Measurements from ENCODE around the gene ZNF558.
"Not testable (repeated sequence)": the region's sequence is repeated elsewhere in the genome, so short reads cannot be mapped to it uniquely, and the experiment has no call there.

ZNF558 gene

DNA sequence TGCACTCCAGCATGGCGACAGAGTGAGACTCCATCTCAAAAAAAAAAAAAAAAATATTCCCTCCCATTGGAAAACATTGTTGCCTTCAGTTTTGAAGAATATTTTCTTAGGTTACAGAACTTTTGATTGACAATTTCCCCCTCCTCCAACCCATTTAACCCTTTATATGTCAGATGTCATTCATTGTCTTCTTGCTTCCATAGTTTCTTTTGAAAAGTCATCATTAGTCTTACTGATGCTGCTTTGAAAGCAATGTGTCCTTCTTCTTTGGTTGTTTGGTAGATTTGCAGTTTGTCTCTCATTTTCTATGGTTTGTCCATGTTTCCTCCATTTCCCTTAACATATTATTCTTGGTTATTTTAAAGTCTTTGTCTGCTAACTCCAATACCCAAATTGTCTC, 25.4 kb downstream of the ZNF558 start:
- no peak for DNase-seq (ENCODE audit: low read depth in 2 of 2)

DNA sequence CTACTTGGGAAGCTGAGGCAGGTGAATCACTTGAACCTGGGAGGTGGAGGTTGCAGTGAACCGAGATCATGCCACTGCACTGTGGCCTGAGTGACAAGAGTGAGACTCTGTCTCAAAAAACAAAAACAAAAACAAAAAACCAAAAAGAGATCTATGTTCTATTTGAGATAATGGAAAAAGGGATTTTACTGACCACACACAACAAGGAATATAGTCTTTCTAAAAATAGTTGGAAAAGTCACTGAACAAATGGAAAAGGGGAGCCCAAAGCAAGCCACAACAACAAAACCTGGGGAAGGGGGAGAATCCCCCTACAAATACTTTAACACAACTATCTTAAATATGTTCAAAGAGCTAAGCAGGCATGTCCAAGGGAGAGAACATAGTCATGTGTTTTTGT, 37.3 kb downstream of the ZNF558 start:
- no peak for DNase-seq (ENCODE audit: low read depth in 2 of 2)

DNA sequence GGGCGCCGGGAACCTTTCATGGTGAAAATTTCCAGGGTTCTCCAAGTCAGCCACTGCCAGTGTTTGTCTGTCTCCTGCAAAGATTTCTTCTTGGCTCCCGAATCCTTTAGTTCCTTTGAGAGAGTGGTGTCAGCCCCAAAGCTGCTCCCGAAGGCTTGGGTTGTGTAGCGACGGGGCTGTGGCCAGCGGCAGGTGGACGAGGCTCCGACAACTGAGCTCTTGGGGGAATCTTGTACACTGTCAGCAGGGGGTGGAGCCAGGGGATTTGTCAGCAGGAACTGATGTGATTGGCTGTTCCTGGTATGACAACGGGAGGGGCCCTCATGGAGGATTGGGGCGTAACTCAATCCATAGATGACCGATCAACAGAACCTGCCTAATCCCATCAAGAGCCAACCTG, 58.5 kb downstream of the ZNF558 start:
- DNase-seq (ENCODE audit: low read depth in 2 of 2): not testable (repeated sequence)

DNA sequence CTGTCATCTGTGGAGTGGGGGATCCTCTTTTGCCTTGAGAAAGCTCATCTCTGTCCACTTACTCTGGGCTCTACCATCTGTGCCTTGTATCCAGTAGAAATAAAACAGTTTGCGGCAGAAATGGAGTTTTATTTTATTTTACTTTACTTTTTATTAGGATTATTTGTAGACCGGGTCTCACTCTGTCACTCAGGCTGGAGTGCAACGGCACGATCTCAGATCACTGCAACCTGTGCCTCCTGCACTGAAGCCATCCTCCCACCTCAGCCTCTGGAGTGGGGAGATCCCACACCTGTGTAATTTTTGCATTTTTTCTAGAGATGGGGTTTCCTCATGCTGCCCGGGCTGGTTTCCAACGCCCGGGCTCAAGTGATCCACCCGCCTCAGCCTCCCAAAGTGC, 62.8 kb downstream of the ZNF558 start:
- not testable (repeated sequence) for DNase-seq (ENCODE audit: low read depth in 2 of 2)

DNA sequence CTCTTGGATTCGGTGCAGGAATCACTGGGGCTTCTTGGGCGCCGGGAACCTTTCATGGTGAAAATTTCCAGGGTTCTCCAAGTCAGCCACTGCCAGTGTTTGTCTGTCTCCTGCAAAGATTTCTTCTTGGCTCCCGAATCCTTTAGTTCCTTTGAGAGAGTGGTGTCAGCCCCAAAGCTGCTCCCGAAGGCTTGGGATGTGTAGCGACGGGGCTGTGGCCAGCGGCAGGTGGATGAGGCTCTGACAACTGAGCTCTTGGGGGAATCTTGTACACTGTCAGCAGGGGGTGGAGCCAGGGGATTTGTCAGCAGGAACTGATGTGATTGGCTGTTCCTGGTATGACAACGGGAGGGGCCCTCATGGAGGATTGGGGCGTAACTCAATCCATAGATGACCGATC, 64.8 kb downstream of the ZNF558 start:
- not testable (repeated sequence) for DNase-seq (ENCODE audit: low read depth in 2 of 2)

Data from fibroblast of skin of left biceps (primary cell).